NCI-H2107 treated with DMSO at 0.1 percent for 48 hours (cell line): ENCODE measurements around the gene PRLHR.
A peak's percentile ranks its signal among the peaks of the same experiment; 100 is the strongest.
"Not testable (repeated sequence)": the region's sequence is repeated elsewhere in the genome, so short reads cannot be mapped to it uniquely, and the experiment has no call there.

Experiments used
- DNase-seq: peaks from one replicate; lab custom pipeline; 2025; ENCODE audit not compliant: unreplicated experiment; lab: John Stamatoyannopoulos, UW

Gene PRLHR

GRCh38 chr10:118595598-118596425, at the start of gene PRLHR:
PRLHR (minus strand) TSS chr10:118595648; CDS start chr10:118595244, 404 bp downstream.
- no peak for DNase-seq

- DNase-seq = no peak
Measured at GRCh38 chr10:118642228-118642627, 46.8 kb upstream of the PRLHR start.

GRCh38 chr10:118638680-118639079, 43.2 kb upstream of the PRLHR start:
- no peak for DNase-seq

GRCh38 chr10:118635674-118636402, 40.4 kb upstream of the PRLHR start:
- DNase-seq = no peak

- DNase-seq = no peak
Measured at GRCh38 chr10:118633786-118634185, 38.3 kb upstream of the PRLHR start.

GRCh38 chr10:118629211-118629610, 33.8 kb upstream of the PRLHR start:
- DNase-seq = no peak

GRCh38 chr10:118628397-118628796, 32.9 kb upstream of the PRLHR start:
- no peak for DNase-seq

- no peak for DNase-seq
Measured at GRCh38 chr10:118626953-118627352, 31.5 kb upstream of the PRLHR start.

GRCh38 chr10:118625504-118625903, 30.1 kb upstream of the PRLHR start:
- no peak for DNase-seq

GRCh38 chr10:118624747-118625146, 29.3 kb upstream of the PRLHR start:
- DNase-seq = no peak

GRCh38 chr10:118621304-118621942, 26.0 kb upstream of the PRLHR start:
- DNase-seq = peak; percentile 1

GRCh38 chr10:118613863-118614262, 18.4 kb upstream of the PRLHR start:
- DNase-seq = not testable (repeated sequence)

- DNase-seq = no peak
Measured at GRCh38 chr10:118610577-118610976, 15.1 kb upstream of the PRLHR start.

GRCh38 chr10:118607768-118608354, 12.4 kb upstream of the PRLHR start:
- no peak for DNase-seq

GRCh38 chr10:118605694-118606093, 10.2 kb upstream of the PRLHR start:
- DNase-seq = no peak

GRCh38 chr10:118596426-118597124, 1.1 kb upstream of the PRLHR start:
- no peak for DNase-seq

GRCh38 chr10:118595064-118595420, 406 bp downstream of the PRLHR start:
- DNase-seq = no peak

- no peak for DNase-seq
Measured at GRCh38 chr10:118594392-118595063, 920 bp downstream of the PRLHR start.

- peak; percentile 51 for DNase-seq
Measured at GRCh38 chr10:118592675-118593330, 2.6 kb downstream of the PRLHR start.

GRCh38 chr10:118590334-118590733, 5.1 kb downstream of the PRLHR start:
- peak; percentile 51 for DNase-seq
